Activated CD8-positive, alpha-beta memory T cell treated with anti-CD3 and anti-CD28 coated beads for 1 hour (primary cell): ENCODE results near the gene POP4.
"Not testable (repeated sequence)": the region's sequence is repeated elsewhere in the genome, so short reads cannot be mapped to it uniquely, and the experiment has no call there.

ENCODE experiments used
- DNase-seq, 2 donors: peaks; one replicate each; pipeline ENCODE4 v3.0.0-alpha.2; 2020; ENCODE audit warnings: low read depth in 1 of 2; ENCODE audit errors: extremely low read depth in 1 of 2

Gene POP4

DNA sequence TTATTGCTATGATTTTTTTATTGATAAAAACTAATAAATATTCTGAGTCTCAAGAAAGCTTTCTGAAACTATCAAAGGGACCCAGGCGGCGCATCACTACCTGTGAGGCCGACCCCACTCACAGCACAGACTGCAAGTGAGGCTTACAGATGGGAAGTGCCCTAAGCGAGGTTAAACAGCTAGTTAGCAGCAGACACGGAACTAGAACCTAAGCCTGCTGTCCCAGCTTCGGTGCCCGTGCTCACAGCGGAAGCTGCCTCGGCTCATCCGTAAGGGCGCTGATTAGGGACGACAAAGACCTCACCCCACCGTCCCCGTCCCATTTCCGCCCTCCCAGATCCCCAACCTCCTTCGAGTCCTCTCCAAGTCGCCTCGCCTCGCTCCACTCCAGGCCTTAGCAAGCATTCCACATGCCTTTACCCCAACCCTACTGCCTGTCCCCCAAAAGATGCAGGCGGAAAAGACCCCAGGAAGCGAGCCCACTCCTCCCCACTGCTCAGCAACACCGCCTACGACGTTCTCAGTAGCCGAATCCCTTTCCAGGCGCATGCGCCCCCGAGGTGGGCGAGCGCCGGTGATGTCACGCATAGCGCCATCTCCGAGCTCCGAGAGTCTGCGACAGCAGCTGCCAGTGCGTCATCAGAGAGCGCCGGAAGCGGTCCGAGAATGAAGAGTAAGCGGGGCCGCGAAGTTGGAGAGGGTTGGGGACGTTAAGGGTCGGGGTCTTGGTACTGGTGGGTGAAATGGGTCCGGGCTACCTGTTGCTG is at the start of gene POP4:
Gene POP4 (plus strand): TSS at position 631 of the 767 bp plus-strand sequence. CDS start 36 bp downstream, at position 667.
- peak; percentile 95 to 99 for DNase-seq

GRCh38 chr19:29559110-29559509 is 47.0 kb upstream of the POP4 start:
- not testable (repeated sequence) for DNase-seq

GRCh38 chr19:29559743-29560142 is 46.3 kb upstream of the POP4 start:
- DNase-seq = no peak

GRCh38 chr19:29560313-29561075 is 45.6 kb upstream of the POP4 start:
- DNase-seq = no peak

DNA sequence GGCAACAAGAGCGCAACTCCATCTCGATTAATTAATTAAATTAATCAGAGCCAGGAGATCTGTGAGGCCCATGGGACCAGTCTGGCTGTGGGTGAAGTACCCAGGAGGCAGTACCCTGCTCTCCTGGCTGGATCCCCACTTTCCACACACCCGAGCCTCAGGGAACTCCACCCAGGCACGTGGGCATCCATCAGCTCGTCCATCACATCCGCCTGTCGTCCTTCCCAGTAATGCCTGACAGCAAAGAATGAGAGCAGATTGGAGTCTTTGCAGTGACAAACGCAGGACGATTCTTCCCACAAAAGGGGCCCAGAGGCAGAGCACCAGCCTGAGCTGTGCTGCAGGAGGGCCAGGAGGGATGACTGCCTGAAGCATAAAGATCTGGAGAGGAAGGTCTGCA is 44.5 kb upstream of the POP4 start:
- DNase-seq = no peak

GRCh38 chr19:29562299-29563297 is 43.5 kb upstream of the POP4 start:
- DNase-seq = no peak

DNA sequence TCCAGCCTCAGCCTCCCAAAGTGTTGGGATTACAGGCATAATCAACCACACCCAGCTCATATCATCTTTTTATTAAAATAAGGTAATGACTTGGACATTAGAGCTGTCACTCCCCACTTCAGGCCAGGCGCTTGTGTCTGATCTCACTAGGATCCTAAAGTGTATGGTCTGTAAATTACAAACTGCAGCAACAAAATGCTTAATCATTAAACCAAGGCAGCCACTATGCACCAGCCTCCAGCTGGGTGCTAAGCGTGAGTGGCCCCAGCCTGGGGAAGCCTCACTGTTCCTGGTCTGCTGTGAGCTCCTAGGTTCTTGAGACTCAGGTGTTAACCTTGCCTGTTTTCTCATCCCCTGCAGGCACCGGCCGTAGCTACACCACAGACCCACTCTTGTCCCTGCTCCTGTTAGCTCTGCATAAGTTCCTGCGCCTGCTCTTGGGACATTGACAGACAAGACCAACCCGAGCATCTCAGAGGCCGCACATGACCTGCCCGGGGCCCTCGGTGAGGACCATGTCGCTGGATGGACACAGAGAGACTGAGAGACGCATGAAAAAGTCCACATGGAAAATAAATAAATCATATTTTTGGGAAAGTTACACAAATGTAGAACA is 42.5 kb upstream of the POP4 start:
- no peak for DNase-seq

GRCh38 chr19:29564574-29565005 is 41.5 kb upstream of the POP4 start:
- no peak for DNase-seq

- DNase-seq = no peak
These were observed 40.9 kb upstream of the POP4 start for GRCh38 chr19:29565171-29565570.

DNA sequence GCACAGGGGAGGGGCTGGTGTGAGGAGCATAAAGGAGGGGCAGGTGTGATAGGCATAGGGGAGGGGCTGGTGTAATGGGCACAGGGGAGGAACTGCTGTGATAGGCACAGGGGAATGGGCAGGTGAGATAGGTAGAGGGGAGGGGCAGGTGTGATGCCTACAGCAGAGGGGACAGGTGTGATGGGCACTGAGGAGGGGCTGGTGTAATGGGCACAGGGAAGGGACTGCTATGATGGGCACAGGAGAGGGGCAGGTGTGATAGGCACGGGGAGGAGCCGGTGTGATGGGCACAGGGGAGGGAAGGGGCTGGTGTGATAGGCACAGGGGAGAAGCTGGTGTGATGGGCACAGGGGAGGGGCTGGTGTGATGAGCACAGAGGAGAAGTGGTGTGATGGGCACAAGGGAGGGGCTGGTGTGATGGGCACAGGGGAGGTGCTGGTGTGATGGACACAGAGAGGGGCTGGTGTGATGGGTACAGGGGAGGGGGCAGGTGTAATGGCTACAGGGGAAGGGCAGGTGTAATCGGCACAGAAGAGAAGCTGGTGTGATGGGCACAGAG is 39.5 kb upstream of the POP4 start:
- DNase-seq = no peak

- no peak for DNase-seq
These were observed 38.6 kb upstream of the POP4 start for GRCh38 chr19:29567366-29567915.

GRCh38 chr19:29568036-29569025 is 37.8 kb upstream of the POP4 start:
- no peak for DNase-seq

- no peak for DNase-seq
These were observed 36.8 kb upstream of the POP4 start for GRCh38 chr19:29569038-29569911.

- DNase-seq = no peak
These were observed 34.9 kb upstream of the POP4 start for GRCh38 chr19:29571181-29571580.

DNA sequence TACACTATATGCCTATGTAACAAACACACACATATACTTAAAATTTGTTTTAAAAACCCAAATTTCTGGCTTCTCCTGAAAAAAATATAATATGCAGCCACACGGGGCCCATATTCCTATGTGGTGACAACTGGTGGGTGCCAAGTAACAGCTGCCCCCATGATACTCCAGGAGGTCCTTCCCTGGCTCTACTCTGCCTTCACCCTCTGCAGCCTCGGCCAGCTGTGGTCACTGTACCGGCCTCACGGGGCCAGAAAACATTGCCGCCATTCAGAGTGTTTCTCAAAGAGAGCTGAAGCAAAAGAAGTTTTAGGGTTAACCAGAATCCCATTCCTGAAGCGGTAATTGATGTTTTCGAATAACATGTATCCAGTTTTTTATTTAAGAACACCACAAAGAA is 32.6 kb upstream of the POP4 start:
- DNase-seq = no peak

- DNase-seq = no peak
These were observed 31.6 kb upstream of the POP4 start for GRCh38 chr19:29574510-29574909.

DNA sequence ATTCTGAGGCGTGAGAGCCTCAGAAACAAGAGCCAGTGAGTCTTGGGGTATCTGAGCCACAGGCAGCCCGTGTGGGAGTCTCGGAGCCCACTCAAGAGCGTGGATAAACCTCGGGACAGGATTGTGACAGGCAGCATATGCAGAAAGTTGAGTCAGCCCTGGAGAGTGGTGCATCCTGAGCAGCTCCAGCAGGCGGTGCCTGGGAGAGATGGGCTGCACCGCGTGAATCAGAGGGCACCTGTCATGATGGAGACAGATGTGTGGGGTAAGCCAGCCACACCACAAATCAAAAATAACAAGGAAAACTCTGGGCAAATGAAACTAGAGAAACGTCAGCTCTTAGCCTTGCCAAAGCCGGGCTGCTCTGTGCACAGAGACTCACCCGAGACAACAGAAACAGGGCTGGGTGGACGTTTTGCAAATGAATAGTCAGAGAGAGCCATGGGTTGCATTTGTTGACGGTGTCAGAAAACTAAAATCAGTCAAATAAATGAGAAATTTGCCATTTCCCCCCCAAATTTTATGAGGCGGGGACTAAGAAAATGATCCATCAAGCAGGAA is 30.0 kb upstream of the POP4 start:
- no peak for DNase-seq
